Glutamatergic neuron (in vitro differentiated cells): ENCODE data around the gene NCOR2. TPM values are rescaled to one million over a fixed set of nuclear protein-coding genes. Genes with fewer than 3 reads are reported as not detected.

Experiments used
- DNase-seq: peaks from one replicate; pipeline ENCODE4 v3.0.0; 2022
- H3K27ac Mint-ChIP-seq: one replicate; pipeline ENCODE4 v1.8.0; 2020; ENCODE audit warnings: mild to moderate bottlenecking, mixed read lengths, inconsistent platforms; ENCODE audit not compliant: unreplicated experiment
- H3K27me3 Mint-ChIP-seq: one replicate; pipeline ENCODE4 v1.8.0; 2020; ENCODE audit warnings: mild to moderate bottlenecking, moderate library complexity, mixed read lengths, inconsistent platforms; ENCODE audit not compliant: unreplicated experiment
- H3K36me3 Mint-ChIP-seq: one replicate; pipeline ENCODE4 v1.8.0; 2020; ENCODE audit warnings: mild to moderate bottlenecking, mixed read lengths, inconsistent platforms; ENCODE audit not compliant: unreplicated experiment
- H3K4me1 Mint-ChIP-seq: one replicate; pipeline ENCODE4 v1.8.0; 2020; ENCODE audit warnings: mild to moderate bottlenecking, low read depth, mixed read lengths, inconsistent platforms; ENCODE audit not compliant: unreplicated experiment
- H3K4me3 Mint-ChIP-seq: one replicate; pipeline ENCODE4 v1.8.0; 2020; ENCODE audit warnings: mild to moderate bottlenecking, mixed read lengths, inconsistent platforms; ENCODE audit not compliant: unreplicated experiment
- H3K9me3 Mint-ChIP-seq: one replicate; pipeline ENCODE4 v1.8.0; 2020; ENCODE audit warnings: mild to moderate bottlenecking, moderate library complexity, mixed read lengths, inconsistent platforms; ENCODE audit not compliant: unreplicated experiment
- CTCF ChIP-seq: fragments of 200-600 bp; sonication (generic); IDR thresholded peaks from one replicate; pipeline ENCODE4 v1.5.0; 2021; ENCODE audit not compliant: partially characterized antibody, unreplicated experiment
- total RNA-seq: library from RNA; stranded (reverse); fragmentation: NEBNext Ultra II Directional; extraction: Animal tissue kit (Norgen Biotek cat#: 25700); gene quantifications from one replicate; pipeline ENCODE4 v1.2.1, GENCODE V29; 2021; ENCODE audit not compliant: unreplicated experiment

NCOR2 gene
- total RNA-seq, 1 donor from 2014 or later: 360 TPM

GRCh38 chr12:124565656-124566160 lies 1.7 kb downstream of the NCOR2 start:
- Mint-ChIP-seq H3K27me3 (peaks cover 9% of the 10 kb centered on the region), H3K4me3 (peak overlapping the region; percentile 89), H3K9me3 (peaks cover 11% of the 10 kb centered on the region), H3K36me3 (no peaks in the 10 kb centered on the region), H3K27ac (peak overlapping the region; percentile 85), H3K4me1 (peaks cover 23% of the 10 kb centered on the region)
- TF ChIP-seq CTCF: no peak
- DNase-seq: no peak

GRCh38 chr12:124564971-124565491 lies 2.4 kb downstream of the NCOR2 start:
- Mint-ChIP-seq H3K36me3 (no peaks in the 10 kb centered on the region), H3K4me1 (peaks cover 26% of the 10 kb centered on the region), H3K9me3 (peaks cover 6% of the 10 kb centered on the region), H3K4me3 (peak overlapping the region; percentile 89), H3K27me3 (peaks cover 9% of the 10 kb centered on the region), H3K27ac (peak overlapping the region; percentile 85)
- DNase-seq: peak; percentile 75
- TF ChIP-seq CTCF: no peak

GRCh38 chr12:124564232-124564958 lies 3.0 kb downstream of the NCOR2 start:
- peak; percentile 44 for DNase-seq
- peaks cover 26% of the 10 kb centered on the region for H3K4me1 Mint-ChIP-seq
- H3K9me3 Mint-ChIP-seq: peaks cover 6% of the 10 kb centered on the region
- H3K27me3 Mint-ChIP-seq: peaks cover 9% of the 10 kb centered on the region
- peak overlapping the region; percentile 66 for H3K27ac Mint-ChIP-seq
- TF ChIP-seq CTCF: no peak
- peak overlapping the region; percentile 45 for H3K4me3 Mint-ChIP-seq
- H3K36me3 Mint-ChIP-seq: peaks cover 4% of the 10 kb centered on the region

- H3K27me3 Mint-ChIP-seq: peaks cover 7% of the 10 kb centered on the region
- H3K27ac Mint-ChIP-seq: peak overlapping the region; percentile 66
- TF ChIP-seq CTCF: no peak
- peaks cover 25% of the 10 kb centered on the region for H3K4me1 Mint-ChIP-seq
- DNase-seq: no peak
- peak overlapping the region; percentile 45 for H3K4me3 Mint-ChIP-seq
- H3K36me3 Mint-ChIP-seq: peaks cover 6% of the 10 kb centered on the region
- peaks cover 6% of the 10 kb centered on the region for H3K9me3 Mint-ChIP-seq
Measured at GRCh38 chr12:124563809-124564208, 3.6 kb downstream of the NCOR2 start.

GRCh38 chr12:124563401-124563800 lies 4.0 kb downstream of the NCOR2 start:
- Mint-ChIP-seq H3K36me3 (peaks cover 6% of the 10 kb centered on the region), H3K4me1 (peaks cover 25% of the 10 kb centered on the region), H3K27ac (peak overlapping the region; percentile 55), H3K27me3 (peaks cover 5% of the 10 kb centered on the region), H3K9me3 (peaks cover 4% of the 10 kb centered on the region), H3K4me3 (peak overlapping the region; percentile 45)
- no peak for DNase-seq
- no peak for TF ChIP-seq CTCF
